MM.1S (cell line): Measurements from ENCODE around the gene EFCAB7.

Experiments used
- CTCF ChIP-seq: fragments of 300-600 bp; sonication (generic); IDR thresholded peaks from 2 replicates; pipeline ENCODE4 v1.5.1; 2016; ENCODE audit warnings: antibody characterized with exemption, low read length, mixed read lengths
- EZH2 ChIP-seq: fragments of 300-600 bp; sonication (generic); optimal IDR thresholded peaks from 2 replicates; pipeline ENCODE3; 2017; ENCODE audit warnings: low read depth, mild to moderate bottlenecking, antibody characterized with exemption, low read length, mixed read lengths

GRCh38 chr1:63498106-63498505 lies 25.2 kb upstream of the EFCAB7 start:
- no peak for TF ChIP-seq EZH2
- no peak for TF ChIP-seq CTCF
